Calu3 (cell line): Measurements from ENCODE around the gene MEI4. TPM values are rescaled to one million over a fixed set of nuclear protein-coding genes. Genes with fewer than 3 reads are reported as not detected.

Experiments used
- BruUV-seq: library from RNA; stranded (reverse); fragments of 400-500 nt; replicated peaks from 2 replicates; lab custom pipeline; 2021; lab: Mats Ljungman, UMichigan
- CTCF ChIA-PET: fragments of 300-600 bp; sonication (Branson Sonifier 250); formaldehyde crosslinking; loops from one replicate; lab custom pipeline; 2022; ENCODE audit warnings: antibody characterized with exemption; lab: Charles Lee
- DNase-seq: peaks from one replicate; pipeline ENCODE4 v3.0.0; 2022
- H3K27ac Mint-ChIP-seq: one replicate; pipeline ENCODE4 v1.8.0; 2022; ENCODE audit warnings: mixed read lengths; ENCODE audit not compliant: unreplicated experiment
- H3K27me3 Mint-ChIP-seq: one replicate; pipeline ENCODE4 v1.8.0; 2022; ENCODE audit warnings: mixed read lengths; ENCODE audit not compliant: unreplicated experiment
- H3K36me3 Mint-ChIP-seq: one replicate; pipeline ENCODE4 v1.8.0; 2022; ENCODE audit warnings: mild to moderate bottlenecking, moderate library complexity, mixed read lengths; ENCODE audit not compliant: insufficient read depth, unreplicated experiment
- H3K4me1 Mint-ChIP-seq: one replicate; pipeline ENCODE4 v1.8.0; 2022; ENCODE audit warnings: mild to moderate bottlenecking, low read depth, mixed read lengths; ENCODE audit not compliant: unreplicated experiment
- H3K4me3 Mint-ChIP-seq: one replicate; pipeline ENCODE4 v1.8.0; 2022; ENCODE audit warnings: mild to moderate bottlenecking, low read depth, moderate library complexity, mixed read lengths; ENCODE audit not compliant: unreplicated experiment
- H3K9me3 Mint-ChIP-seq: one replicate; pipeline ENCODE4 v1.8.0; 2022; ENCODE audit warnings: low read depth, mixed read lengths; ENCODE audit not compliant: unreplicated experiment
- intact Hi-C: fragments of 100-400 bp; cut with micrococcal nuclease; formaldehyde crosslinking; loops from one replicate; pipeline ENCODE4 v1.10.0; 2022; ENCODE audit not compliant: unreplicated experiment
- total RNA-seq: library from RNA; stranded (reverse); gene quantifications from 2 replicates; pipeline ENCODE4 v1.2.3, GENCODE V29; 2022
- TF ChIP-seq, protein P1 (sequence below): fragments of 200-600 bp; IDR thresholded peaks from one replicate; pipeline ENCODE4 v1.8.0; 2022; ENCODE audit warnings: antibody characterized with exemption; ENCODE audit not compliant: unreplicated experiment

MEI4 gene
- total RNA-seq, 1 experiment from 2014 or later: 0.09 TPM

DNA sequence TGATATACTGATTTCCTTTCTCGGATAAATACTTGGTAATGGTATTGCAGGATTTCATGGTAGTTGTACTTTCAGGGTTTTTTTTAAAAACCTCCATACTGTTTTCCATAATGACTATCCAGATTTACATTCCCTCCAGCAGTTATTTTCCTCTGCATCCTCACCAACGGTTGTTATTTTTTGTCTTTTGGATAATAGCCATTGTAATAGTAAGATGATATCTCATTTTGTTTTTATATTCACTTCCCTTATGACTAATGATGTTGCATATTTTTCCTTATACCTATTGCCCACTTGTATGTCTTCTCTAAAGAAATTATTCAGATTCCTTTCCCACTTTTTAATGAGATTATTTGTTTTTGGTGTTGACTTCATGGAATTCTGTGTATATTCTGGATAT, 231.0 kb downstream of the MEI4 start:
- H3K4me3 Mint-ChIP-seq: no peak overlapping the region
- H3K9me3 Mint-ChIP-seq: peaks cover 5% of the 10 kb centered on the region
- H3K27me3 Mint-ChIP-seq: no peaks in the 10 kb centered on the region
- H3K27ac Mint-ChIP-seq: no peak overlapping the region
- no peak for DNase-seq
- no TSS peak for BruUV-seq
- TF ChIP-seq, protein P1, sequence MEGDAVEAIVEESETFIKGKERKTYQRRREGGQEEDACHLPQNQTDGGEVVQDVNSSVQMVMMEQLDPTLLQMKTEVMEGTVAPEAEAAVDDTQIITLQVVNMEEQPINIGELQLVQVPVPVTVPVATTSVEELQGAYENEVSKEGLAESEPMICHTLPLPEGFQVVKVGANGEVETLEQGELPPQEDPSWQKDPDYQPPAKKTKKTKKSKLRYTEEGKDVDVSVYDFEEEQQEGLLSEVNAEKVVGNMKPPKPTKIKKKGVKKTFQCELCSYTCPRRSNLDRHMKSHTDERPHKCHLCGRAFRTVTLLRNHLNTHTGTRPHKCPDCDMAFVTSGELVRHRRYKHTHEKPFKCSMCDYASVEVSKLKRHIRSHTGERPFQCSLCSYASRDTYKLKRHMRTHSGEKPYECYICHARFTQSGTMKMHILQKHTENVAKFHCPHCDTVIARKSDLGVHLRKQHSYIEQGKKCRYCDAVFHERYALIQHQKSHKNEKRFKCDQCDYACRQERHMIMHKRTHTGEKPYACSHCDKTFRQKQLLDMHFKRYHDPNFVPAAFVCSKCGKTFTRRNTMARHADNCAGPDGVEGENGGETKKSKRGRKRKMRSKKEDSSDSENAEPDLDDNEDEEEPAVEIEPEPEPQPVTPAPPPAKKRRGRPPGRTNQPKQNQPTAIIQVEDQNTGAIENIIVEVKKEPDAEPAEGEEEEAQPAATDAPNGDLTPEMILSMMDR: no peak
- no peaks in the 10 kb centered on the region for H3K36me3 Mint-ChIP-seq
- intact Hi-C loops: no loop called here
- CTCF ChIA-PET: no interaction called here
- no peaks in the 10 kb centered on the region for H3K4me1 Mint-ChIP-seq

DNA sequence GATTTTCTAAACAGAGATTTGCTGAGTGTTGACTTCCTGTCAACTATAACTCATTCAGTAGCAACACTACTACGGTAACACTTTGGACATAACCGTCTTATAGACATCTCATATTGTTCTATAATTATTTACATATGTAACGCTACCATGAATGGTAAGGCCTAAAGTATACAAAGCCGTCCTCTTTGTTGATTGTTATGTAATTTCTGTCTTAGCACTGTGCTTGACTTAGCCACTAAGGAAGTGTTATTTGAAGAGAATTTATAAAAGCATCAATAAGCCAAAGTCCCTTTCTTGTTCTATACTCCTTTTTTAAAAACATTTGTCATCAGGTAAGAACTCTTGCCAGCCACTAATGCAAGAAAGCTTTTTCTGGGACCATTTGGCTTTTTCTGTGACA, 240.6 kb downstream of the MEI4 start:
- intact Hi-C loops: no loop called here
- H3K9me3 Mint-ChIP-seq: peaks cover 16% of the 10 kb centered on the region
- H3K4me3 Mint-ChIP-seq: no peak overlapping the region
- no peaks in the 10 kb centered on the region for H3K36me3 Mint-ChIP-seq
- no peak overlapping the region for H3K27ac Mint-ChIP-seq
- TF ChIP-seq, protein P1: no peak
- CTCF ChIA-PET: no interaction called here
- H3K27me3 Mint-ChIP-seq: no peaks in the 10 kb centered on the region
- no TSS peak for BruUV-seq
- no peaks in the 10 kb centered on the region for H3K4me1 Mint-ChIP-seq
- no peak for DNase-seq

DNA sequence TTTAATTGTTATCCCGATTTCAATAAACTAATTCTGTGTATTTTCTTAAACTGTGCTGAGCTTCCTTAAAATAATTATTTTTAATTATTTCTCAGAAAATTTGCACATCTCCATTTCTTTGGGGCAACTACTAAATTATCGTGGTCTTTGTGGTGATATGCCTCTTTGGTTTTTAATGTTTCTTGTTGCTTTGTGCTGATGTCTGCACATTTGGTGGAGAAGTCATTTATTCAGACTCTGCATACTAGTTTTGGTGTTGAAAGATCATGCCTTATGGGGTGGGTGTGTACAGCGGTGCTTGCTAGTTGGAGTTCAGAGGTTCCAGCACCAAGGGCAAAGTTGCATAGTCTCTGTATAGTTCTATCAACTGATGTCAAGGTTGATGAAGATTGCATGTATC, 253.2 kb downstream of the MEI4 start:
- Mint-ChIP-seq H3K36me3 (no peaks in the 10 kb centered on the region), H3K27me3 (no peaks in the 10 kb centered on the region), H3K4me3 (no peak overlapping the region), H3K27ac (no peak overlapping the region), H3K9me3 (peaks cover 8% of the 10 kb centered on the region), H3K4me1 (no peaks in the 10 kb centered on the region)
- intact Hi-C loops: no loop called here
- CTCF ChIA-PET: no interaction called here
- TF ChIP-seq, protein P1: no peak
- no peak for DNase-seq
- BruUV-seq: no TSS peak

DNA sequence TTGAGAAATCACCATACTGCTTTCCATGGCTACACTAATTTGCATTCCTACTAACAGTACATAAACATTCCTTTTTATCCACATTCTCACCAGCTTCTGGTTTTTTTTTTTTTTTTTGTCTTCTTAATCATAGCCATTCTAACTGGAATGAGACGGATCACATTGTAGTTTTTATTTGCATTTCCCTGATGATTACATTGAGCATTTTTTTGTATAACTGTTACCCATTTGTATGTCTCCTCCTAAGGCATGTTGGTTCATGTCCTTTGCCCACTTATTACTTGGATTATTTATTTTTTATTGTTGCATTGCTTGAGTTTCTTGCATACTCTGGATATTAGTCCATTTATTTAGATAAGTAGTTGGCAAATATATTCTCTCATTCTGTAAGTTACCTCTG, 258.0 kb downstream of the MEI4 start:
- peaks cover 6% of the 10 kb centered on the region for H3K9me3 Mint-ChIP-seq
- DNase-seq: no peak
- intact Hi-C loops: no loop called here
- H3K27ac Mint-ChIP-seq: no peak overlapping the region
- no peaks in the 10 kb centered on the region for H3K36me3 Mint-ChIP-seq
- no peaks in the 10 kb centered on the region for H3K27me3 Mint-ChIP-seq
- TF ChIP-seq, protein P1: no peak
- no peaks in the 10 kb centered on the region for H3K4me1 Mint-ChIP-seq
- no peak overlapping the region for H3K4me3 Mint-ChIP-seq
- CTCF ChIA-PET: no interaction called here
- no TSS peak for BruUV-seq
